GM20431 (cell line): ENCODE data around the gene RRBP1.

Experiments
- in situ Hi-C: fragments of 300-500 bp; cut with MseI, MboI; formaldehyde crosslinking; loops from one replicate; pipeline ENCODE4 v1.15.0; 2020; ENCODE audit warnings: low sequenced_read_pairs; ENCODE audit not compliant: unreplicated experiment

The RRBP1 gene

DNA sequence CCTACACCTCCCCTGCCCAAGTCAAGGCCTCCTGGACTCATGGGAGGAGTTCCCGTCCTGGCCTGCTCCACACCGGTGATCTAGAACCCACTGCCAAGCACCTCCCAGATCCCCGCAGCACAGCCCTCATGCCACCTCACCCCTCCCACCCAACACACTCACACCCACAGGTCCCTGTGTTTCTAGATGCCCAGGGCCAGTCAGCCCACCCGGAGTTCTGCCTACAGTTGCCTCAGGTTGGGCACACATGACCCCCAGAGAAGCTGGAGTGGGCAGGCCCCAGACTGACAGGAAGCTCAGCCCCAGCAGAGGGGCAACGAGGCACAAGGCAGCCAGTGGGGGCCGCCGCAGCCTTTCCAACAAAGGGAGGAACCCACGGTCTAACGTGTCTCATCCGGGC is 29.6 kb downstream of the RRBP1 start:
- in situ Hi-C loops: no loop called here

DNA sequence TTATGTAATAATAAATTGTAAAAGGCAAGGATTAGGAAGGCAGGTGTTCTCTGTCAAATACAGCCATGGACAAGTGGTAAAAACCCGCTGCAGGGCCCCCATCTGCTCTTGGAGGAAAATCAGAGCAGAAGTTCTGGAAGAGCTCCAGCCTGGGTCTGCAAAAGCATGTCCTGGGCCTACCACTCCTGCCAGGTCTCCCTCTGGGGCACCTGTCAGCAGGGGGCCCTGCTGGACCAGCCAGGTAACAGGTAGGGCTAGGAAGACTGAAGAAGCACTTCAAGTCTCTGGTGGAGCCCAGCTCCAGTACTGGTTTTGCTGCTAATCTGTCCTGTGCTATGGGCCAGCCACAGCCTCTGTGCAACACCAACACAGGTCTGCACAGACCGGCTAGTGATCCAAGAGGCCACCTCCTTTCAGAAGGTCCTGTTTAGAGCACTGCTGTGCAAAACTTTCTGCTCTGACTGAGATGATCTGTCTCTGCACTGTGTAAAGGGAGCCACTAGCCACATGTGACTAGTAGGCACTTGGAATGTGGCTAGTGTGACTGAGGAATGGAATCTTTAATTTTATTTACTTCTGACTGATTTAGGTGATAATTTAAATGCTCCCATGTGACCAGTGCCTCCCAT is 30.2 kb downstream of the RRBP1 start:
- in situ Hi-C loops: no loop called here

DNA sequence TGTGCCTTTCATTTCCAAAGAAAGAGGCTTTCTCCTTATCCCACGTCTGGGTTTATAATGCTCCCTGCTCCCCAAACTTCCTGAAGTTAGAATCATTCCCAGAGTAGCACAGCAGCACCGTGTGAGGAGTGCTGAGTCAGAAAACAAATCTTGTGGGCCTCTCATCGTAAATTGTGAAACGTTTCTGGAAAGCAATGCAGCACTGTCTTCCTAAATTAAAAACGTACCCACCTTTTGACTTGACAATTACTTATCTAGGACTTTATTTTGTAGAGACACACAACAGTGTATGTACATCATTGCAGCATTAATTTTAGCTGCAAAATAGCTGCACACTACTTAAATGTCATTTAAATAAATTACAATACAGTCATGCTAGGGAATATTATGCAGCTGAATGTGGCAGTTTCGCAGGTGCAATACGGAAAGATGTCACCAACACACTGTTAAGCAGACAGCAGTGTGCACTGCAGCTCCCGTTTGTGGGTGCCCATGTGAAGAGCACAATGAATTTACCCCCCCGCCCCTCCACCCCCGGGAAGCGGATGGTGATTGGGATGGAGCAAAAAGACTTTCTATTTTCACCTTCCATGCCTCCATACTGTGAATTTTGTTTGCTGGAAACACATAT is 30.8 kb downstream of the RRBP1 start:
- in situ Hi-C loops: no loop called here

DNA sequence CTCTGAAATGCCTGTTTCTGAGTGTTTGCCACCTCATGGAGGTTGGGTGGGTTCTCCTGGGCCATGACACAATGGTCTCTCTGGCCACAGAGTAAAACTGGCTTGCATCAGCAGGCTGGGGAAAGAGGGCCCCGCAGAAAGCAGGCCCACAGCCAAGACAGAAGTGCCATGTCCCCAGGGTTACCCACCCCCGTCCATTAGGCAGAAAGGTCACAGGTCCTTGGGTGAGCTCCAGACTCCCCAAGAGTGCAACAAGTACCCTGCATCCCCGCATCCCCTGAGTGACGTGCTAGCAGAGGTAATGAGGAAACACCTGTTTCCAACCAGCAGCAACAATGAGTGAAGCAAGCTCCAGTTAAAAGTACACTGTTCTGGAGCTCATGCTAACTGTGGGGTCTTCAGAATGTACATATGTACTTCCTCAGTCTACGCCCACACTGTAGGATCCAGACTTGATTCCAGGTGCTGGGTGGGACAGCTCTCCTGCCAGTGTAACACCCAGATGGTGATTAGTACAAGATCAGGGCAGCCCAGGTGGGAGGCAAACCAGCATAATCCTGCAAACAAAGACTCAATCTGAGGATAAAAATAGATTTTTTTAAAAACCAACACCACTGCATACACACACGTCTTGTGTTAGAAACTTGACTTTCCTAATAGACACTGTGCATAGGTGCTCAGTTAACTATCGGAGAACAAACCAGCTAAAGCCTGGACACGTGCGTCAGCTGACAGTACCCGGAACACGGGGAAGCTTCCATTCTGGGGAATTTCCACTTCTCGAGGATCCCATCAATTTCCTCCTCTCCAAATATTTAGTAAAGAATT is 31.5 kb downstream of the RRBP1 start:
- in situ Hi-C loops: no loop called here

DNA sequence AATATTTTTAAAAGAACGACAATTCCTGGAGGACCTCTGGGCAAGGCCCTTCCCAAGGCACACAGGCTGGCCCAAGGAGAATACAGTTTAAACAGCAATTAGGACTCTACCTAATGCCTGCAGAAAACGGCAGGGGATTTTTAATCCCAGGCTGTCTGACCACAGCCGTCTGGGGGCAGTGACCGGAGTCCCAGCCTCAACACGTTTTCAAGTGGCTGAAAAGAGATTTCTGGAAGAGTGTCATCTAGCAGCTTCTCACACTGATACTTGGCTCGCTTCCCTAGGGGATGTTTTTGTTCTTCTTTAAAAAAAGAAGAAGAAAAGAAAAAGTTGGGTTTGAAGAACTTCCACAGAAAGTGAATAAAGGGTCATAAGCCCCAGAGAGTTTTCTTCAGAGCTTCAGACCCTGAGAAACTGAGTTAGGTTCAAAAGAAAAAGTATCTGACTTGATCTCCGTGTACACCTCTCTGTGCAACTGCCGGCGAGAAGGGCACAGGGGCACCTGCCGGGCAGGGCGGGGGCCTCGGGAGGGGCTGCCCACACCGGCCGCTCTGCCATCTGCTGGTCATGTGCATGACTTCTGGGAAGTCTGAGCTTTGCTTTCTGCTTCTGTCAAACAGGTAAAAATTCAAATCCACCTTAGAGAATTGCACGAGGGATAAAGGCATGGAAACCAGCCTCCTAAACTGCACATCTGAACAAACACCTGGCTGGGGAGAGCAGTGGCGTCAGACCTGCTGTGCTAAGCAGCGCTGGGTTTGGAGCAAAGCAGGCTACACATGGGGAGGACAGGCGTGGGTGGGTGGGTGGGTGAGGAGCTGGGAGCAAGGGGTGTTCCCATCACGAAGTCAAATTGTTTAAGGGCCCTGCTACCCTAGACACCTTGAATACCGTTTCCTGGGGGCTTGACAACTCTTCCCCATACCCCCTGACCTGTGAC is 33.0 kb downstream of the RRBP1 start:
- in situ Hi-C loops: no loop called here

DNA sequence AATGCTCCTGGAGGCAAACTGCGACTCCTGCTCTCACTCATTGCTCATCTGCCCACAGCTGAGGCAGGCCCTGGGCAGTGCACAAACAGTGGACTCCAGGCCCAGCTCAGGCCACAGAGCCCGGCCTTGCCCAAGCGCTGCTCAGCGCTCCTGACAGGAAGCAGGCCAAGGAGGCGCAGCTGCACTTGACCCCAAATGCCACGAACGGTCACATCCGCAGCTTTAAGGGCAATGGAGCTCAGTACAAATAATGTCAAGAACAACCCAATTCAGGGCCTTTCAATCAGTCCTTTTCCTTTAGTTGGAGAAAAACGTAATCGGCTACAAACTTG is 33.8 kb downstream of the RRBP1 start:
- in situ Hi-C loops: no loop called here

DNA sequence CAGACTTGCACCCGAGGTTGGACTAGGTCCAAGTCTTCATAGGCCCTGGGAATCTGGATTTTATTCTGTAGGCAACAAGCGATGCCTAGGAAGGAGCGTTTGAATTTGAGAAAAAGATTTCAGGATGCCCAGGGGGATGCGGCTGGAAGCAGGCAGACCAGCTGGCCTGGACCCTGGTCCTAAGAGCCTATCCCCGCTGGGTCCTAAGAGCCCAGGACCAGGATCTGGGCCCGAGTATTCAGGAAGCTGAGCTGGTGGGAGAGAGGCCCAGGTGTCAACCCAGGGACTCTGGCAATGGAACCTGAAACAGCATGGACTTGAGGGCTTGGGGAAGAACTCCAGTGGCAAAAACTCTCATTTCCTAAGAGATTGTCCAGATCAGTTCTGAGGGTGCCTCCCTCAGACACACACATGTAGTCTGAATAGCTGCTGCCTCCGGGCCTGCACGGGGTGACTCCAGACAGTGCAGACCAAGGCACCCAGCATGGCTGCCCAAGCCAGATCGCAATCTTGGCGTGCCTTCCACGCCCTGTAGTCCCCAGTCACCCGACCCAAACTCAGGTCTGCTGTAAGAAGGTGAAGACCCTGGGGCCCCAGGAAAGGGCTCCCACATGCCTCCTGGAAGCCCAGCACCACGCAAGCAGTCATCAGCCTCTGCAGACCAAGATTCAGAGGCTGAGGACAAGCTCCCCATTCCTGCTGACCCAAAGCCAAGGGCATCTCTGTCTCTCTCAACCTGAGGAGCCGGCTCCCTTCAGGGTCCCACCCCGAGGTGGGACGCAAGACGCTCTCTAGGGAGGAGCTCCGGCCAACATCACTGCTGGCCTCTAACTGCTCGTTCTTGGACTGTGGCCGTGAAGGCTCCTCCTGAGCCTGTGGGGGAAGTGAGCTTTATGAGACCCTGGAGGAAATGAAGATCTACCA is 34.4 kb downstream of the RRBP1 start:
- in situ Hi-C loops: no loop called here

DNA sequence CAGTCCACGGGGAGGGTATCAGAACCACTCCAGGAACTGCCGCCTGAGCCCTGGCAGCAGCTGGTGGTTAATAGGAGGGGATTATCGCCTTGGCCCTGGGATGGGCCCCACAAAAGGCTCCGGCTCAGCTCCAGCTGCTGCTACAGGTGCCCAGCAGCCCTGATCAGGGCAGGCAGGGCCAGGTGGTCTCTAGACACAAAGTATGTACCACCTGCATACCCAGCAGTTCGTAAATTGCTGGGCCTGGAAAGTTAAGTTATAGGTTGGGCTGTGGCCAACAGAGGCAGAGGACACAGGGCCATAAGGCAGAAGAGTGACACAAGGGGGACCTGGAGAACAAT is 35.1 kb downstream of the RRBP1 start:
- in situ Hi-C loops: no loop called here

DNA sequence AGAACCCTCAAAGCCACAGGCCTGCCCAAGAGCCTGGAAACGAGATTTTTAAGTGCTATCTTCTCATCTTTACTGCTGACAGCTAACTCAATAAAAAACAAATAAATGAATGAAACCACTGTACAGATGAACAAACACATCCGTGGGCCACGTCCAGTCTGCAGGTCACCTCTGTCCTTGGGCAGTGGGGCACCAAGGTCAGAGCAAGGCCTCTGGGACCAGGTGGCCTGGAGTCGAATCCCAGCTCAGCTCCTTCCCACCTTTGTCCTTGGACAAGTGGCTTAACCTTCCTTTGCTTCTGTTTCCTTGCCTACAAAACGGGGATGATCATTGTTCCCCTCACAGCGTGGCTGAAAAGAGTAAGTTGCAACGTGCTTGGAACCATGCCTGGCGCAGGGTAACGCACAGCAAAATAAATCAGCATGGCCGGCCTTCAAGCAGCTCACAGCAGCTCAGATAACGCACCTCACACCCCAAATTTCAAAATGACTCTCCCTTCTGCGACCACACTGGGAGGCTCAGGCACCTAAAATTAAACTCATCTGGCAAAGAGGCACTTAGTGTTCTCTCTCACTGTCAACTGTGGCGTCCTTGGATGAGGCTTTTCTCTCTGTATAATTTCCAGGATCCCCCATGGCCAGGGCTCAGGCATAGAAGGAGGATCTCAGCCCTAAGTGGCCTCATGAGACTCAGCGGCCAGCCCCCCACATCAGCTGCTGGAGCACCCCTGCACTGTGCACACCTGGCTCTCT is 35.7 kb downstream of the RRBP1 start:
- in situ Hi-C loops: no loop called here

DNA sequence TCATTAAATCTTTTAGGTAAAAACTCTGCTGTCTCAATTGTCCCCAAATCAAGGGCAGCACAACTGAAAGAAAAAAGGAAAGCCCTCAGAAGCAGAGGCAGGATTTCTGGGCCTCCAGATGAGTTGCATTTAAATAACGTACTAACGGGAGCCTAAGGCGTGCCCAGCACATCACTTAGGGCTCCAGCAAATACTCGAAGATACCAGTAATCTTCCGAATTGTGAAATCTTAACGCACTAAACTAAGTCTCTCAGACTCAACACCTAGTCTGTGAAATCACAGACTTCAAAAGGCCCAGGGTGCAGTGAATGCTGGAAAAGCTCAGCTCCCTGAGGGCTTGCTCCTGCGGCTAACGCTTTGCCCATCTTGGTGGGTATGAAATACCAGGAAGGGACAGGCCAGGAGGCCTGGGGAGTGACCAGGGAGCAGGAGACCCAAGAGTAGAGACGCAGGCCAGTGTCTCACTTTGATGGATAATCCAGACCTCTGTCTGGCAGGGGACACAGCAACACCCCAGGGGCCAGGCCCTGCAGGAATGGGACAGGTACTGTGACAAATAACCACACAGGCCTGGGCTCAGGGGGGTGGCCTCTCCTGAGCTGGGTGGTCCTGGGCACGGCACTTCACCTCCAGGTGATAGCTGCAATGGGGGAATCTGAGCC is 36.4 kb downstream of the RRBP1 start:
- in situ Hi-C loops: no loop called here

DNA sequence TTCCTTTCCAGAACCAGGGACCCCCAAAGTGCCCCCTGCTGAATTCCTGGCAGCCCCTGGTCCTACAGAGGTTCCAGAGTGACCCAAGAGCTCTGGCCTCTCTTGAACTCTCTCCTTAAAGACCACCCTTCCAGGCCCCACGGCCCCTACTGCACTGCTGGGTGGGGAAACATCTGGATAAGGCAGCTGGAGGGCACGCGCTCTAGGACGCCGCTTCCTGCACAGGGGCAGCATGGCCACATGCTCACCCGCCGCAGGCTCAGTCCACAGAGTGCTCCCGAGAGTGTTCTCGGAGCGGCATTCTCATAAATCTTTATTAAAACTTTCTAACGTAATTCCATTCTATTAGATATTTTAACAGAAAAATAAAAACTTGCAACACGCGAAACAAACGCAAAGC is 37.0 kb downstream of the RRBP1 start:
- in situ Hi-C loops: no loop called here

DNA sequence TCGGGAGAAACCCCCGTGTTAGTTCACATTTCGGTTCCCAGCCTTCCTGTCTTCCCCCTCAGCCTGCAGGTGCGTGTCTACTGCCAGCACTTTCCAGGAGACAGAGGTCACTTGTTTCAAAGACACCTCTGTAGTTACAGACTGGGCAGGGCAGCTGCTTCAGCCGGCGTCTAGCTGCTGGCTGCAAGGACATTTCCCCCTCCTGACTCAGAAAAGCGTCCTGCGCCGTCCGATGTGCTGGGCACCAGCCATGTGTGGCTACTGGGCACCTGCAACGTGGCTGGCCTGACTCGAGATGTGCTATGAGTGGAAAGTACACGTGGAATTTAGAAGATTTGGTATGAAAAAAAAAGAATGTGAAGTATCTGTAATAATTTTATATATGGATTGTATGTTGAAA is 37.6 kb downstream of the RRBP1 start:
- in situ Hi-C loops: no loop called here

DNA sequence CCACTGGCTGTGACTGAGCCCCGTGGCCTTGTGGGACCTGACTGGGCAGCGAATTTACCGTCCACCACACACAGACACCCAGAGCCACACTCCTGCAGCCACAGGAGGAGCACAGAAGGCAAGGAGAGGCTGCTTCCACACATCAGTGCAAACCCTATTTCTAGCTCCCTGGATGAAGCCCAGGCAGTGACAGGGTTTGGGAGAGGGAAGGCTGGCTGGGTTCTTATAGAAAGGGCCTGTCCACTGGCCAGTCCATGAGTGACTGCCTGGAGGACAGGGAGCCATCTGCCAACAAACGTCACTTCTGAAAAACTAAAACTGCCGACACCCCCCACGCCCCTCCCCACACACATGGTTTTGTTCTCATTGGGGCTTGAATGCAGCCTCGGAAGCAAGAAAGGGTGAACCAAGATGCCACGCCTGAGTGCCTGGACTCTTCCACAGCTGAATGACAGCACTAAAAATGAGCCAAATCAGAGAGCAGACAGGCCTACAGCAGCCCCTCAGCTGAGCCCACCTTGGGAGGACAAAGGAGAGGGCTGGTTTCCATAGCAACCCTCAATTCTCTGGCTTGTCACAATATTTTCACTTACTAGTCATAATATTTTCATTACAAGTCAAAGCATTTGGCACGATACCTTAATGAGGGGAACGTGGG is 38.4 kb downstream of the RRBP1 start:
- in situ Hi-C loops: no loop called here

DNA sequence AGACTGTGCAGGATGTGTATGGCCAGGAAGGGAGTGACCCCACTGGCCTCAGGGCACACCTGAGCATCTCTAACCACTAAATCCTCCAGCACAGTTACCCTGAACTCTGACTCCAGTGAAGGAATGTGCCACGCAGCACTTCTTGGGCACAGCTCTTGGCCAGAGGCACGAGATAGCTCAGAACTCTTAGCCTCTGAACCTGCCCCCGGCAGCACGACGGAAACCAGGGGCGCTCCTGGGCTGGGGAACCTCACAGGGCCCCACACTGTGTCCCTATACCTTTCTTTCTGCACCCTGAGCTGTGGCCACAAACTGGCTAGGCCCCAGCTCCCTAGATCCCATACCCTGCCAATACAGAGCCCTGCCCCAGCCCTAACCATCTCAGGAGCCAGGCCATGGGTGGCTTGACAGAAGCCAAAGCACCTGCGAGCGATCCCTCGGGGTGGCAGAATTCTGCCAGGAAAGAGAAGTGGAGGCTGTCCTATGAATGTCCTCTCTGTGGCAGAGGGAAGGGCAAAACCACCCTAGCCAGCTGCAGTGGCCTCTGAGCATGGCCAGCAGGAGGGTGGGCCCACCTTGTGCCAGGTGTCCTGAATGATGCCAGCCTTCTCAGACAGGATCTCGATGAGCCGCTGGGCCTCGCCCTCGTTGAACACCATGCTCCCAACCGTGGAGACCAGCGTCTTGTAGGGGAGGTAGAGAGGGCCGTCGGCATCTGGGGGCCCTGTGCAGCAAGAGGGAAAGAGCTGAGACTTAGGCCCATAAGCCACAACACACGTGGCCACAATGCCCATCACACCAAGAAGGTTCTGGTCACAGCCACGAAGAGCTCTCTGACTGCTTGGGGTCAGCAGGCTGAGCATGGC is 39.4 kb downstream of the RRBP1 start:
- in situ Hi-C loops: no loop called here

DNA sequence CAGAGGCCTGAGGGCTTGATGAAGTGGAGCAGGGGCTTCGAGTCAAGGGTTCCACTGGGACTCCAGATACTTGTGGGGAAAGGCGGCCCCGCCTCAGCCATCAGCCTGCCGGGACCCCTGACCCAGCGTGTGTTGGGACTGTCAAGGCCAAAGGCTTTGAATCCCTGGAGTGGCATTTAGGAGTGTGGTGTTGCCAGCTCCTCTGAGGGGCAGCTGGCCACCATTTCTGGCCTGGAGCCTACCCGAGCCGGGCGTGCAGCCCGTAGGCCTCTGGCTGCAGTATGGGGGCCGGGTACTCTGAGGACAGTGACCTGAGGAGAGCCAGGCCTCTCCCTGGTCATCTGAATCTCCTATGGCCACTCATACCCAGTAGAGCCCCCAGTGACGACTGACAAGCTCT is 40.0 kb downstream of the RRBP1 start:
- in situ Hi-C loops: no loop called here

DNA sequence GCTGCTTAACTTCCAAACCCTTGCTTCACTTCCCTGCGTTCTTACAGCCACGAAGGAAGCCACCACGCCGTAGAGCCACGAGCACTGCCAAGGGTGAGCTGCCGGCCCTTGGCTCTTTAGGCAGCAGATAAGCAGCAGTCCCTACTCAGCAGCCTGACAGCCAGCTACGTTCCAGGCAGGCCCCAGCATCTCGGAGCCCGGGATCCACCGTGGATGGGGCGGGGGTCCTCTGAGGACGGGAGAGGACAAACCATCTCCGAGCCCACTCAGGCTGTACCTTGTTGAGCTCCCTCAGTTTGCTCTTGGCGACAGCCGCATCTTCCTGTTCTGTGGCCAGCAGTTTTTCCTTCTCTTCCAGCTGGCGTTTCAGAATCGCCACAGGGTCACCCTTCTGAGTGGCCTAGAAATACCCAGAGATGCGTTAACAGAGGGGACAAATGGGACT is 40.5 kb downstream of the RRBP1 start:
- in situ Hi-C loops: no loop called here

DNA sequence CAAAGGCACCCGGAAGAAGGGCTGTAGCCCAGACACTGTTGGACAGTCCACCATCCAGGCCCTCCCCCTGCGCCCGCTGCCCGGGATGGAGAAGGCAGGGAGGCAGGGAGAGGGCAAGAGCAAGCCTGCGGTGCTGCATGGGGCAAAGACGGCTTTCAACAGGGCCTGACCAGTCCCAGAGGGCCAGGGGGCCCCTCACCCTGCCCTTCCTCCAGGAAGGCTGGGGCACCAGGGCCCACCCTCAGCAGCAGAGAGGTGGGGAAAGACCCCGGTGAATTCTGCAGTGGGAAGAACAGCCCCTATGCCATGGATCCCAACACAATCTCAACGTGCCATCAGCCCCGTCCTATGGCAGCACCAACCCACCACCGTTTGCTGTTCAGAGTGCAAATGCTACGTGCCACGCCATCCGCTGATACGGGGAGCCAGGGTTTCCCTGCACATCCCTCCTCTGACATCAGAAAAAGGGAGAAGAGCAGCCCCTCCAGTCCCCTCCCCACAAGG is 41.1 kb downstream of the RRBP1 start:
- in situ Hi-C loops: no loop called here
